ENCODE data around the gene PHACTR4.
"Not testable (repeated sequence)": the region's sequence is repeated elsewhere in the genome, so short reads cannot be mapped to it uniquely, and the experiment has no call there.

The PHACTR4 gene

GRCh38 chr1:28373450-28373849, 3.9 kb downstream of the PHACTR4 start:
- not testable (repeated sequence) for DNase-seq

GRCh38 chr1:28374297-28374696, 4.8 kb downstream of the PHACTR4 start:
- no peak for DNase-seq

DNA sequence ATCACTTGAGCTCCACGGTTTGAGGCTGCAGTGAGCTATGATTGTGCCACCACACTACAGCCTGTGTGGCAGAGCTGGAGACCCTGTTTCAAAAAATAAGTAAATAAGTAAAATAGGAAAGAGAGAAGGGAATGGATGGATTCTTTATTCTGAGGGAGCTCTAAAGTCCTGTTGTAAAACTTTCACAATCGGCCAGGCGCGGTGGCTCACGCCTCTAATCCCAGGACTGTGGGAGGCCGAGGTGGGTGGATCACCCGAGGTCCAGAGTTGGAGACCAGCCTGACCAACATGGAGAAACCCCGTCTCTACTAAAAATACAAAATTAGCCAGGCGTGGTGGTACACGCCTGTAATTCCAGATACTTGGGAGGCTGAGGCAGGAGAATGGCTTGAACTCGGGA, 6.1 kb downstream of the PHACTR4 start:
- DNase-seq, result not testable (repeated sequence)

GRCh38 chr1:28376195-28376594, 6.7 kb downstream of the PHACTR4 start:
- not testable (repeated sequence) for DNase-seq

- DNase-seq, result no peak
Measured at GRCh38 chr1:28378906-28379305, 9.4 kb downstream of the PHACTR4 start.

DNA sequence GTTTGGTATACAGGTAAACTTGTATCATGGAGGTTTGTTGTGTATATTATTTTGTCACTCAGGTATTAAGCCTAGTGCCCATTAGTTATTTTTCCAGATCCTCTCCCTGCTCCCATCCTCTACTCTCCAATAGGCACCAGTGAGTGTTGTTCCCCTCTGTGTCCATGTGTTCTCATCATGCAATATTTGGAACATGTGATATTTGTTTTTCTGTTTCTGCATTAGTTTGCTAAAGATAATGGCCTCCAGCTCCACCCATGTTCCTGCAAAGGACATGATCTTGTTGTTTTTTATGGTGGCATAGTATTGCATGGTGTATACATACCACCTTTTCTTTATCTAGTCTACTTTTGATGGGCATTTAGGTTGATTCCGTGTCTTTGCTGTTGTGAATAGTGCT, 10.9 kb downstream of the PHACTR4 start:
- no peak for DNase-seq

GRCh38 chr1:28383785-28384184, 14.2 kb downstream of the PHACTR4 start:
- DNase-seq, result not testable (repeated sequence)

DNA sequence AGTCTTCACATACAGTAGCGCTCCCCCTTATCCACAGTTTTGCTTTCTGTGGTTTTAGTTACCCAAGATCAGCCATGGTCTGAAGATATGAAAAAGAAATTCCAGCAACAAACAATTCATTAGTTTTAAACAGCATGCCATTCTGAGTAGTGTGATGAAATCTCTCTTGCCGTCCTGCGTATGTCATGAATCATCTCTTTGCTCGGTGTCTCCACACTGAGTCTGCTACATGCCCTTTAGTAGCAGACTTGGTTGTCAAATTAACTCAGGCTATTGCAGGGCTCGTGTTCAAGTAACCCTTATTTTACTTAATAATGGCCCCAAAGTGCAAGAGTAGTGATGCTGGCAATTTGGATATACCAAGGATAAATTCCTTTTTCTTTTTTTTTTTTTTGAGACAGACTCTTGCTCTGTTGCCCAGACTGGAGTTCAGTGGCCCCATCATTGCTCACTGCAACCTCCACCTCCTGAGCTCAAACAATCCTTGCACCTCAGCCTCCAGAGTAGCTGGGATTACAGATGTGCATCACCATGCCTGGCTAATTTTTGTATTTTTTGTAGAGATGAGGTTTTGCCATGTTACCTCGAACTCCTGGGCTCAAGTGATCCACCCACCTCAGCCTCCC, 22.6 kb downstream of the PHACTR4 start:
- DNase-seq, result no peak

DNA sequence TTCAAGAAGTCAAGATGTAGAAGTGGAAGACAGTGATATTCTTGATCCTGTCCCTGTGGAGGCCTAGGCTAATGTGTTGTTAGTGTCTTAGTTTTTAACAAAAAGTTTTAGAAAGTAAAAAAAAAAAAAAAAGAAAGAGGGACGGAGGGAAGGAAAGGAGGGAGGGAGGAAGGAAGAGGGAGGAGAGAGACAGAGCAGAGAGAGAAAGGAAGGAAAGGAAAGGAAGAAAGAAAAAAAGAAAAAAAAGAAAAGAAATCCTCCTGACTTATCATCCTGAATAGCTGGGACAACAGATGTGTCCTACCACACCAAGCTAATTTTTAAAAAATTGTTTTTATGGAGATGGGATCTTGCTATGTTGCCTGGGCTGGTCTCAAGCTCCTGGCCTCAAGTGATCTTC, 24.6 kb downstream of the PHACTR4 start:
- no peak for DNase-seq

GRCh38 chr1:28395181-28395580, 25.6 kb downstream of the PHACTR4 start:
- DNase-seq, result no peak

DNA sequence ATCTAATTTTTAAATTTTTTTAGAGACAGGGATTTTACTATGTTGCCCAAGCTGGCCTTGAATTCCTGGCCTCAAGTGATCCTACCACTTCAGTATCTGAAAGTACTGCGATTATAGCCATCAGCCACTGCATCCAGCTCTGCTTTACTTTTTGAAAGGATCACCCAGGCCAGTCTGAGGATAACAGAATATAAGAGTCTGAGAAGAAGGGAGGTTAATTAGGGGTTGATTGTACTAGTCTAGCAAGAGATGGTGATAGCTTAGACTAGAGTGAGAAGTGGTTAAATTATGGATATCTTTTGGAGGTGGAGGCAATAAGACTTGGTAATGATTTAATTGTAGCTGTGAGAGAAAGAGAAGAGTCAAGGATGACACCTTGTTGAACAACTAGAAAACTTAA, 32.2 kb downstream of the PHACTR4 start:
- no peak for DNase-seq

- no peak for DNase-seq
Measured at GRCh38 chr1:28409090-28409489, 39.5 kb downstream of the PHACTR4 start.

DNA sequence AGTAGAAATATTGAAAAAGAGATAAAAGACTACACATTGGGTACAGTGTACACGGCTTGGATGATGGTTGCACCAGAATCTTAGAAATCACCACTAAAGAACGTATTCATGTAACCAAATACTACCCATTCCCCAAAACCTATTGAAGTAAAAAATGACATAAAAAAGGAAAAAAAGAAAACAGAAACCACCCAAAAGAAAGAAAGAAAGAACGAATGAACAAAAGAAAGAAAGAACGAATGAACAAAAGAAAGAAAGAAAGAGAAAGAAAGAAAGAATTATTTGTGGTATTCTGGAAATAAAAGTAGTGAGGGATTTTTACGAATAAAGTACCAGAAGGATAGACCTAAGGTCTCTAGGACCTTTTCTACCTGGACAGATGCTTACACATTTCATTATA, 42.1 kb downstream of the PHACTR4 start:
- no peak for DNase-seq

DNA sequence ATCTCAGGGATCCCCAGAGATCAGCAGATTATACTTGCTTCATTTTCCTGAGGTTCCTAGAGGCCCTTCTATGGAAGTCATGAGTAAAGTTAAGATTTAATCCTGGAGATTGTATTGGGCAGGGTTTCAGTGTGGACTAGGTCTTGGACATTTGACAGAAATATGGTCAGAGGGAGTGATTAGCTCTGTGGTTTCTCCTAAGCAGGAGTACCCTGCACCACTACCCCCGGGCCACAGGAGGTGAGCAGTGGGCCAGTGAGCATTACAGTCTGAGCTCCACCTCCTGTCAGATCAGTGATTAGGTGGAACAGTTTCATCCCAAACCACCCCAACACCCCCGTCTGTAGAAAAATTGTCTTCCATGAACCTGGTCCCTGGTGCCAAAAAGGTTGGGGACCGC, 43.2 kb downstream of the PHACTR4 start:
- DNase-seq, result no peak

DNA sequence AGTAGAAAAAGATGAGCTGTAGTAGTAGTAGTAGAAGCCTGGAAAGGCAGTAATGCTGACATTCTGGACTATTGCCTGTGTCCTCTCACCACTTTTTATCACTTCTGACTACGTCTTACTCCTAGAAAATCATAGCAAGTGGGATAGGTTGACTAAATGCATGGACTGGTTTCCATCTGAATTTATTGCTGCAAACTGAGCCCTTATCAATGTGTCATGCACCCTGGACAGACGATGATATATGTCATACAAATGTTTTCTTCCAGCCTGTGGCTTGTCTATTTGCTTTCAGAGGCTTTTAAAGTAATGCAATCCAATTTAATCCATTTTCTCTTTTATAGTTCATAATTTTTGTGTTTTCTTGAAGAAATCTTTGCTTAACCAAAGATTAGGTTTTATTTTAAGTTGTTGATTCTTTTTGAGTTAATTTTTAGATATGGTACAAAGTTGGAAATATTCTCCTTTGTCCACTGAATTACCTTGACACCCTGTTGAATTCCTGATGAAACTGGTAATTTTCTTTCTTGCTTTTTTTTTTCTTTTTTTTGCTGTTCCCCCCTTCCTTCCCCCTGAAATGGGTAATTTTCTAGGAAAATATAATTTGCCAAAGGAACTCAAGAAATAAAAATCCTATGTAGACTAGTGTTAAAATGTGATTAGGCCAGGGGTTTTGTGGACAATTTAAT, 47.1 kb downstream of the PHACTR4 start:
- DNase-seq, result no peak

GRCh38 chr1:28417441-28417922, 47.9 kb downstream of the PHACTR4 start:
- no peak for DNase-seq

- no peak for DNase-seq
Measured at GRCh38 chr1:28417926-28418637, 48.5 kb downstream of the PHACTR4 start.

GRCh38 chr1:28421744-28422143, 52.2 kb downstream of the PHACTR4 start:
- no peak for DNase-seq

GRCh38 chr1:28426831-28427230, 57.3 kb downstream of the PHACTR4 start:
- DNase-seq, result no peak

DNA sequence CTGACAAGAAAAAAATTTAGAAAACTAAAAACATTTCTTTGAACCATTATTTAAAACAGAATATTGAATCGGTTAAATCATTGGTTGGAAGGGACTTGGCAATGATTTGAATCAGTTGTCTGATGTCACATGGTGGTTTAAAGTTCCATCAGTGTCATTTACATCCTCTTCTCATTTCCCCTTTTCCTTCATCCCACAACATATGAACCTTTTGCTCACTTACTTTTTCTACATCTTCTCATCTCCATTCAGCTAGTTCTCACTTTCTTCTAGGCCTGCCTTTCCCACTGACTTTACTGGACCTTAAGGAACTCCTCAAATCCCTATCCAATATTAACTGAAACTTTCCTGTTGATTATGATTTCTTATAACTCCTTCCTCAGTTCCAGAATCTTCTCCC, 58.5 kb downstream of the PHACTR4 start:
- DNase-seq, result no peak

GRCh38 chr1:28428990-28429520, 59.5 kb downstream of the PHACTR4 start:
- no peak for DNase-seq

DNA sequence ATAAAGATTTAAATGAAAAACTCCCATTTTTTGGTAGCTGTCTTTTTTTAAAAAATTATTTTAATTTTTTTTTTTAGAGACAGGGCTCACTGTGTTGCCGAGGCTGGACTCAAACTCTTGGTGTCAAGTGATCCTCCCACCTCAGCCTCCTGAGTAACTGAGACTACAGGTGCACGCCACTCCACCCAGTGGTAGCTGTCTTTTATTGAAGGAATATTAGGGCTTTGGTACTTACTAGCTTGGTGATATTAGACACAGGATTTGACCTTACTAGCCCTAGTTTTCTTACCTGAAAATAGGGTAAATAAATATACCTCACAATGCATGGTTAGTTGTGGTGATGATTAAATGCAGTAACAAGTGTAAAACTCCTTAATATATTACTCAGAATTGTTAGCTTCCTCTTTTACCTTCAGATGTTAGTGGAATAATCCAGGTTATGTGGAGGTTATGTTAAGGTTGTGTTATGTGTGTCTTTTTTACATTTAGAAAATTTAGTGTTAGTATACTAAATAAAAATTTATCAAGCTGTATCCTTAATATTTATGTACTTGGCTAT, 66.8 kb downstream of the PHACTR4 start:
- DNase-seq, result no peak

DNA sequence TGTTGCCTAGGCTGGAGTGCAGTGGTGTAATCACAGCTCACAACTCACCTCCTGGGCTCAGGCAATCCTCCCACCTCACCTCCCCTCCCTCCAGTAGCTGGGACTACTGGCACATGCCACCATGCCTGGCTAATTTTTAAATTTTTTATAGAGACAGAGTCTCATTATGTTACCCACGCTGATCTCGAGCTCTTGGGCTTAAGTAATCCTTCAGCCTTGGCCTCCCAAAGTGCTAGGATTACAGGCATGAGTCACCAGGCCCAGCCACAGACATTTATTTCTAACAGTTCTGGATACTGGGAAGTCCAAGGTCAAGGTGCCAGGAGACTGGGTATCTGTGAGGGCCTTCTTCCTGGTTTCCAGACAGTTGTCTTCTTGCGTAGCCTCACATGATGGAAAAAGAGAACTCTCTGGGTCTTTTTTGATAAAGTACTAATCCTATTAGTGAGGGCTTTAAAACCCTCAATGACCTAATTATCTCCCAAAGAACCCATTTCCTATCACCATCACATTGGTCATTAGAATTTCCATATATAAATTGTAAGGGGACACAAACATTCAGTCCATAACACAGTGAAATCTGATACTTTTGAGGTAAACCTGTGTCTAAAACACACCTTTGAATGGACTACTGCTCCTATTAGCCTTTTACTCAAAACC, 67.9 kb downstream of the PHACTR4 start:
- no peak for DNase-seq

Data from stimulated activated naive CD4-positive, alpha-beta T cell treated with Interleukin-2 at 50 U/mL for 16 hours (primary cell).